Bronchial epithelial cell (primary cell): ENCODE measurements around the gene ZNF148. TPM values are rescaled to one million over a fixed set of nuclear protein-coding genes. Genes with fewer than 3 reads are reported as not detected.

Source experiments
- DNase-seq: peaks from one replicate; pipeline ENCODE4 v3.0.0-alpha.2; 2010; ENCODE audit warnings: low read depth
- FAIRE-seq: peaks from 2 replicates; lab custom pipeline; 2011; peaks lifted over from hg19 to GRCh38; lab: Jason Lieb, UNC
- H3K27me3 ChIP-seq: 2 replicates; pipeline ENCODE4 v1.5.1; 2011; ENCODE audit warnings: low read length; ENCODE audit not compliant: control insufficient read depth, insufficient read depth
- H3K36me3 ChIP-seq: 2 replicates; pipeline ENCODE4 v1.5.1; 2011; ENCODE audit warnings: low read length; ENCODE audit not compliant: control insufficient read depth, insufficient read depth
- H3K4me3 ChIP-seq: 2 replicates; pipeline ENCODE4 v1.5.1; 2011; ENCODE audit warnings: mild to moderate bottlenecking, low read depth, low read length, control low read depth
- CTCF ChIP-seq: IDR thresholded peaks from 2 replicates; pipeline ENCODE4 v1.5.1; 2011; ENCODE audit warnings: mild to moderate bottlenecking, moderate library complexity, low read length, control low read depth, inconsistent platforms; ENCODE audit not compliant: insufficient read depth, severe bottlenecking
- total RNA-seq: library from RNA; depleted of rRNA; stranded (reverse); fragments of >200 nt; gene quantifications from 2 replicates; pipeline ENCODE4 v1.2.1, GENCODE V29; 2014

Gene ZNF148
- total RNA-seq, 1 donor from 2014 or later, result 26.1 TPM

- H3K27me3 ChIP-seq, result no peaks in the 10 kb centered on the region
- no peak for FAIRE-seq
- no peaks in the 10 kb centered on the region for H3K36me3 ChIP-seq
- no peak for DNase-seq
- H3K4me3 ChIP-seq, result no peak overlapping the region
- no peak for TF ChIP-seq CTCF
These were observed 117.6 kb downstream of the ZNF148 start for GRCh38 chr3:125257536-125257935.

- DNase-seq, result no peak
- FAIRE-seq, result no peak
- Histone ChIP-seq H3K4me3 (no peak overlapping the region), H3K36me3 (no peaks in the 10 kb centered on the region), H3K27me3 (no peaks in the 10 kb centered on the region)
- TF ChIP-seq CTCF, result no peak
These were observed 118.5 kb downstream of the ZNF148 start for GRCh38 chr3:125256675-125257074.

GRCh38 chr3:125250973-125251372, 124.2 kb downstream of the ZNF148 start:
- Histone ChIP-seq H3K36me3 (no peaks in the 10 kb centered on the region), H3K4me3 (no peak overlapping the region), H3K27me3 (no peaks in the 10 kb centered on the region)
- no peak for FAIRE-seq
- no peak for DNase-seq
- no peak for TF ChIP-seq CTCF

- Histone ChIP-seq H3K27me3 (no peaks in the 10 kb centered on the region), H3K36me3 (no peaks in the 10 kb centered on the region), H3K4me3 (no peak overlapping the region)
- TF ChIP-seq CTCF, result no peak
- DNase-seq (no peak), FAIRE-seq (no peak)
These were observed 128.9 kb downstream of the ZNF148 start for GRCh38 chr3:125246237-125246636.

GRCh38 chr3:125245521-125245920, 129.6 kb downstream of the ZNF148 start:
- Histone ChIP-seq H3K27me3 (no peaks in the 10 kb centered on the region), H3K36me3 (no peaks in the 10 kb centered on the region), H3K4me3 (no peak overlapping the region)
- TF ChIP-seq CTCF, result no peak
- DNase-seq (no peak), FAIRE-seq (no peak)

GRCh38 chr3:125240496-125240895, 134.6 kb downstream of the ZNF148 start:
- Histone ChIP-seq H3K36me3 (peaks cover 2% of the 10 kb centered on the region), H3K27me3 (no peaks in the 10 kb centered on the region), H3K4me3 (no peak overlapping the region)
- TF ChIP-seq CTCF, result no peak
- no peak for FAIRE-seq
- peak; percentile 16 for DNase-seq
